Smooth muscle cell (in vitro differentiated cells): ENCODE data around the gene TENM4. TPM values are rescaled to one million over a fixed set of nuclear protein-coding genes. Genes with fewer than 3 reads are reported as not detected.

Experiments
- DNase-seq: peaks from one replicate; lab custom pipeline; 2025; ENCODE audit not compliant: unreplicated experiment; lab: John Stamatoyannopoulos, UW
- H2AFZ ChIP-seq: fragments of 200-600 bp; sonication (generic); 2 replicates; pipeline ENCODE4 v1.6.0; 2016; ENCODE audit warnings: antibody characterized with exemption, low read depth, mild to moderate bottlenecking
- H3F3A ChIP-seq: fragments of 200-600 bp; sonication (generic); 2 replicates; pipeline ENCODE4 v1.6.0; 2017; ENCODE audit warnings: antibody characterized with exemption, low read depth
- H3K27ac ChIP-seq: fragments of 200-600 bp; sonication (generic); 2 replicates; pipeline ENCODE4 v1.5.1; 2016; ENCODE audit warnings: low read depth, mild to moderate bottlenecking
- H3K27me3 ChIP-seq: fragments of 200-600 bp; sonication (generic); 2 replicates; pipeline ENCODE4 v1.6.1; 2016; ENCODE audit warnings: low read depth, mild to moderate bottlenecking
- H3K36me3 ChIP-seq: fragments of 200-600 bp; sonication (generic); 2 replicates; pipeline ENCODE4 v1.5.1; 2016; ENCODE audit warnings: low read depth
- H3K4me1 ChIP-seq: fragments of 200-600 bp; sonication (generic); 2 replicates; pipeline ENCODE4 v1.5.1; 2016; ENCODE audit warnings: low read depth
- H3K4me2 ChIP-seq: fragments of 200-600 bp; sonication (generic); 2 replicates; pipeline ENCODE4 v1.6.0; 2016; ENCODE audit warnings: mild to moderate bottlenecking
- H3K4me3 ChIP-seq: fragments of 200-600 bp; sonication (generic); 2 replicates; pipeline ENCODE4 v1.5.1; 2016; ENCODE audit warnings: mild to moderate bottlenecking
- H3K79me2 ChIP-seq: fragments of 200-600 bp; sonication (generic); 2 replicates; pipeline ENCODE4 v1.6.0; 2016; ENCODE audit warnings: low read depth, mild to moderate bottlenecking
- H3K9ac ChIP-seq: fragments of 200-600 bp; sonication (generic); 2 replicates; pipeline ENCODE4 v1.6.0; 2016; ENCODE audit warnings: low read depth
- H3K9me3 ChIP-seq: fragments of 200-600 bp; sonication (generic); replicated peaks from 2 replicates; pipeline ENCODE4 v1.5.1; 2016; ENCODE audit warnings: low read depth
- H4K20me1 ChIP-seq: fragments of 200-600 bp; sonication (generic); 2 replicates; pipeline ENCODE4 v1.6.0; 2016; ENCODE audit warnings: low read depth
- whole genome bisulfite sequencing: methylation state at CpG from one replicate; pipeline ENCODE4 v1.1.7; 2016; ENCODE audit warnings: low lambda C conversion rate; 5-methylcytosine and 5-hydroxymethylcytosine counted together
- polyA plus RNA-seq: library from polyadenylated mRNA; unstranded; fragments of >200 nt; fragmentation: Nextera tagmentation; extraction: Ambion mirVana; gene quantifications from 2 replicates; pipeline ENCODE4 v1.2.1, GENCODE V29; 2016
- total RNA-seq: library from RNA; depleted of rRNA; stranded (reverse); fragments of >200 nt; gene quantifications from 2 replicates; pipeline ENCODE4 v1.2.3, GENCODE V29; 2014
- TF ChIP-seq, protein P1 (sequence below): fragments of 200-600 bp; sonication (generic); IDR thresholded peaks from 2 replicates; pipeline ENCODE4 v1.5.1; 2017; ENCODE audit warnings: borderline replicate concordance, mild to moderate bottlenecking, antibody characterized with exemption; ENCODE audit not compliant: insufficient read depth, poor library complexity, severe bottlenecking

Gene TENM4
- total and polyA plus RNA-seq, 2 experiments from 2014 or later = 31.6 to 38.2 TPM

DNA sequence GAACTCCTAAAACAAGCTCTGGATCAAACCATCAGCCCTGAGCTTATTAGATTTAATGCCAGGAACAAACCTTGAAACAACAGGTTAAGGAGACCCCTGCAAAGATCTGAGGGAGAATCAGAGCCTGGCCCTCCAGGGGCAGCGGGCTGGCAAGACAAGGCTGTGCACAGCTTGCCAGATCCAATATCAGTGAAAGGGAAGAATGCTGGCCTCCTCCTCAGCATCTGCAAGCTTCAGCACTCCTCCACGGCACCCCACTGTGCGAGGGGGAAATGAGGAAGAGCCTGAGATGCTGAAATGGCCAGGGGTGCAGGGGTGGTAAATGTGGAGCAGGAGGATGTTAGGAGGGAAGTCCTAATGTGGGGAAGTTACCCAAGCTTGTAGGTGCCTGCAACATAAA lies 167.0 kb downstream of the TENM4 start:
- peaks cover 4% of the 10 kb centered on the region for H3F3A ChIP-seq
- H3K79me2 ChIP-seq = no peaks in the 10 kb centered on the region
- H3K4me3 ChIP-seq = no peak overlapping the region
- no peaks in the 10 kb centered on the region for H3K27me3 ChIP-seq
- no peaks in the 10 kb centered on the region for H3K36me3 ChIP-seq
- no peak for DNase-seq
- TF ChIP-seq, protein P1, sequence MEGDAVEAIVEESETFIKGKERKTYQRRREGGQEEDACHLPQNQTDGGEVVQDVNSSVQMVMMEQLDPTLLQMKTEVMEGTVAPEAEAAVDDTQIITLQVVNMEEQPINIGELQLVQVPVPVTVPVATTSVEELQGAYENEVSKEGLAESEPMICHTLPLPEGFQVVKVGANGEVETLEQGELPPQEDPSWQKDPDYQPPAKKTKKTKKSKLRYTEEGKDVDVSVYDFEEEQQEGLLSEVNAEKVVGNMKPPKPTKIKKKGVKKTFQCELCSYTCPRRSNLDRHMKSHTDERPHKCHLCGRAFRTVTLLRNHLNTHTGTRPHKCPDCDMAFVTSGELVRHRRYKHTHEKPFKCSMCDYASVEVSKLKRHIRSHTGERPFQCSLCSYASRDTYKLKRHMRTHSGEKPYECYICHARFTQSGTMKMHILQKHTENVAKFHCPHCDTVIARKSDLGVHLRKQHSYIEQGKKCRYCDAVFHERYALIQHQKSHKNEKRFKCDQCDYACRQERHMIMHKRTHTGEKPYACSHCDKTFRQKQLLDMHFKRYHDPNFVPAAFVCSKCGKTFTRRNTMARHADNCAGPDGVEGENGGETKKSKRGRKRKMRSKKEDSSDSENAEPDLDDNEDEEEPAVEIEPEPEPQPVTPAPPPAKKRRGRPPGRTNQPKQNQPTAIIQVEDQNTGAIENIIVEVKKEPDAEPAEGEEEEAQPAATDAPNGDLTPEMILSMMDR = no peak
- peaks cover 4% of the 10 kb centered on the region for H4K20me1 ChIP-seq
- 86% methylated on average over 3 of the region's 3 CpGs for WGBS
- no peak overlapping the region for H2AFZ ChIP-seq
- H3K27ac ChIP-seq = no peak overlapping the region
- H3K9me3 ChIP-seq = no peaks in the 10 kb centered on the region
- H3K4me2 ChIP-seq = no peak overlapping the region
- H3K9ac ChIP-seq = no peak overlapping the region
- peaks cover 20% of the 10 kb centered on the region for H3K4me1 ChIP-seq

- Histone ChIP-seq H3K36me3 (no peaks in the 10 kb centered on the region), H3K9ac (no peak overlapping the region), H3K27me3 (no peaks in the 10 kb centered on the region), H3K9me3 (no peaks in the 10 kb centered on the region), H3K79me2 (no peaks in the 10 kb centered on the region), H3K4me3 (no peak overlapping the region), H3K27ac (no peak overlapping the region), H3K4me1 (peaks cover 20% of the 10 kb centered on the region), H3K4me2 (no peak overlapping the region), H4K20me1 (peaks cover 5% of the 10 kb centered on the region), H3F3A (peaks cover 7% of the 10 kb centered on the region), H2AFZ (no peak overlapping the region)
- TF ChIP-seq, protein P1 = no peak
- WGBS = 81% methylated on average over 6 of the region's 6 CpGs
- DNase-seq = no peak
These were observed 171.1 kb downstream of the TENM4 start for GRCh38 chr11:79269611-79270307.

GRCh38 chr11:79266396-79266795 lies 174.4 kb downstream of the TENM4 start:
- Histone ChIP-seq H3K4me3 (no peak overlapping the region), H3K27ac (no peak overlapping the region), H3K4me2 (no peak overlapping the region), H3K9me3 (no peaks in the 10 kb centered on the region), H3K4me1 (peaks cover 12% of the 10 kb centered on the region), H4K20me1 (peaks cover 5% of the 10 kb centered on the region), H2AFZ (no peak overlapping the region), H3K79me2 (no peaks in the 10 kb centered on the region), H3K9ac (no peak overlapping the region), H3K27me3 (no peaks in the 10 kb centered on the region), H3F3A (peaks cover 3% of the 10 kb centered on the region), H3K36me3 (no peaks in the 10 kb centered on the region)
- no peak for DNase-seq
- 31% methylated on average over 1 of the region's 1 CpG for WGBS
- TF ChIP-seq, protein P1 = no peak
